IMR-90 (cell line): Measurements from ENCODE around the gene GNAO1. TPM values are rescaled to one million over a fixed set of nuclear protein-coding genes. Genes with fewer than 3 reads are reported as not detected.

ENCODE experiments used
- ATAC-seq: fragments of 200-7000 bp; cut with Tn5 transposase; 2 replicates; pipeline ENCODE4 v1.9.1; 2020; ENCODE audit warnings: low read depth, mild to moderate bottlenecking, moderate library complexity
- BruUV-seq: library from RNA; stranded (reverse); fragments of 400-500 nt; replicated peaks from 2 replicates; lab custom pipeline; 2021; lab: Mats Ljungman, UMichigan
- CTCF ChIA-PET: fragments of 300-600 bp; formaldehyde crosslinking; extraction: SDS; loops from one replicate; lab custom pipeline; 2021; ENCODE audit warnings: antibody characterized with exemption; lab: Yijun Ruan, JAX
- POLR2A ChIA-PET: fragments of 300-600 bp; sonication (Branson Sonifier 250); formaldehyde crosslinking; loops from one replicate; lab custom pipeline; 2022; ENCODE audit warnings: antibody characterized with exemption; ENCODE audit not compliant: unreplicated experiment; lab: Charles Lee
- DNase-seq: peaks from one replicate; pipeline ENCODE4 v3.0.0; 2013
- H2AFZ ChIP-seq: replicated peaks from 2 replicates; pipeline ENCODE3; 2013; ENCODE audit warnings: low read length, mild to moderate bottlenecking; ENCODE audit not compliant: poor library complexity
- H2AK5ac ChIP-seq: 2 replicates; pipeline ENCODE4 v1.6.1; 2013; ENCODE audit warnings: low read depth, low read length, inconsistent platforms
- H2AK9ac ChIP-seq: replicated peaks from 2 replicates; pipeline ENCODE3; 2013; ENCODE audit warnings: mild to moderate bottlenecking, low read depth, low read length, moderate library complexity; ENCODE audit not compliant: poor library complexity
- H2BK120ac ChIP-seq: 2 replicates; pipeline ENCODE4 v1.6.1; 2013; ENCODE audit warnings: low read depth, low read length, inconsistent platforms
- H2BK15ac ChIP-seq: 3 replicates; pipeline ENCODE4 v1.6.1; 2013; ENCODE audit warnings: low read depth, low read length, inconsistent platforms
- H2BK20ac ChIP-seq: 2 replicates; pipeline ENCODE4 v1.6.1; 2013; ENCODE audit warnings: low read depth, mild to moderate bottlenecking, inconsistent platforms, low read length, moderate library complexity
- H2BK5ac ChIP-seq: 2 replicates; pipeline ENCODE4 v1.6.1; 2013; ENCODE audit warnings: mild to moderate bottlenecking, low read depth, low read length, inconsistent platforms; ENCODE audit not compliant: poor library complexity, severe bottlenecking
- H3K14ac ChIP-seq: replicated peaks from 2 replicates; pipeline ENCODE4 v1.6.1; 2013; ENCODE audit warnings: low read depth, low read length, inconsistent platforms
- H3K18ac ChIP-seq: 2 replicates; pipeline ENCODE4 v1.6.1; 2013; ENCODE audit warnings: low read depth, low read length, control low read depth
- H3K23ac ChIP-seq: 2 replicates; pipeline ENCODE4 v1.6.1; 2013; ENCODE audit warnings: low read depth, low read length, inconsistent platforms
- H3K27ac ChIP-seq: 2 replicates; pipeline ENCODE4 v1.5.1; 2013; ENCODE audit warnings: mild to moderate bottlenecking, control low read depth, low read length; ENCODE audit not compliant: insufficient read depth
- H3K27me3 ChIP-seq: 2 replicates; pipeline ENCODE4 v1.6.1; 2013; ENCODE audit warnings: low read length; ENCODE audit not compliant: control insufficient read depth, insufficient read depth
- H3K36me3 ChIP-seq: 2 replicates; pipeline ENCODE4 v1.6.1; 2013; ENCODE audit warnings: low read length, mixed read lengths; ENCODE audit not compliant: control insufficient read depth, insufficient read depth
- H3K4ac ChIP-seq: 2 replicates; pipeline ENCODE4 v1.6.1; 2013; ENCODE audit warnings: low read depth, low read length, inconsistent platforms
- H3K4me1 ChIP-seq: 2 replicates; pipeline ENCODE4 v1.6.1; 2013; ENCODE audit warnings: low read length, mixed read lengths; ENCODE audit not compliant: control insufficient read depth, insufficient read depth
- H3K4me2 ChIP-seq: 2 replicates; pipeline ENCODE4 v1.6.1; 2013; ENCODE audit warnings: low read depth, mild to moderate bottlenecking, control low read depth, low read length, moderate library complexity
- H3K4me3 ChIP-seq: 2 replicates; pipeline ENCODE4 v1.5.1; 2013; ENCODE audit warnings: low read depth, mild to moderate bottlenecking, control low read depth, low read length, moderate library complexity; ENCODE audit not compliant: insufficient read depth
- H3K56ac ChIP-seq: 2 replicates; pipeline ENCODE4 v1.6.1; 2013; ENCODE audit warnings: low read length, inconsistent platforms; ENCODE audit not compliant: insufficient read depth; ENCODE audit errors: extremely low read depth
- H3K79me1 ChIP-seq, 2 experiments: 2 replicates each; pipeline ENCODE4 v1.6.1; 2013; ENCODE audit warnings: low read length in 2 of 2, inconsistent platforms in 1 of 2, low read depth in 1 of 2
- H3K9ac ChIP-seq: 2 replicates; pipeline ENCODE4 v1.6.1; 2013; ENCODE audit warnings: low read depth, low read length, control low read depth
- H3K9me1 ChIP-seq: 2 replicates; pipeline ENCODE4 v1.6.1; 2013; ENCODE audit warnings: low read length, inconsistent platforms; ENCODE audit not compliant: insufficient read depth
- H3K9me3 ChIP-seq: 2 replicates; pipeline ENCODE4 v1.6.1; 2013; ENCODE audit warnings: low read length; ENCODE audit not compliant: control insufficient read depth, insufficient read depth
- H4K20me1 ChIP-seq: 2 replicates; pipeline ENCODE4 v1.6.1; 2013; ENCODE audit warnings: low read length, inconsistent platforms; ENCODE audit not compliant: insufficient read depth
- H4K5ac ChIP-seq: 2 replicates; pipeline ENCODE4 v1.6.1; 2013; ENCODE audit warnings: mild to moderate bottlenecking, low read depth, low read length, control low read depth
- H4K8ac ChIP-seq, 2 experiments: 2 replicates each; pipeline ENCODE4 v1.6.1; 2013; ENCODE audit warnings: low read depth in 2 of 2, low read length in 2 of 2, control low read depth in 1 of 2, inconsistent platforms in 1 of 2
- H4K91ac ChIP-seq: 2 replicates; pipeline ENCODE4 v1.6.1; 2013; ENCODE audit warnings: low read depth, low read length, inconsistent platforms; ENCODE audit not compliant: insufficient read depth
- BHLHE40 ChIP-seq: fragments of 150-350 bp; IDR thresholded peaks from 2 replicates; pipeline ENCODE4 v1.6.1; 2016; ENCODE audit warnings: mild to moderate bottlenecking, low read depth, low read length
- CEBPB ChIP-seq: IDR thresholded peaks from 2 replicates; pipeline ENCODE4 v1.6.1; 2012; ENCODE audit warnings: low read depth, low read length, improper control_type of control experiment
- ELK1 ChIP-seq: fragments of 150-350 bp; IDR thresholded peaks from 2 replicates; pipeline ENCODE4 v1.6.1; 2016; ENCODE audit warnings: low read depth, mild to moderate bottlenecking, low read length, moderate library complexity, borderline replicate concordance
- MAZ ChIP-seq: IDR thresholded peaks from 2 replicates; pipeline ENCODE4 v1.6.1; 2012; ENCODE audit warnings: low read depth, mild to moderate bottlenecking, low read length, improper control_type of control experiment, moderate library complexity, borderline replicate concordance
- NFE2L2 ChIP-seq: fragments of 150-350 bp; IDR thresholded peaks from 2 replicates; pipeline ENCODE4 v1.6.1; 2016; ENCODE audit warnings: low read depth, mild to moderate bottlenecking, low read length
- POLR2A ChIP-seq: IDR thresholded peaks from 2 replicates; pipeline ENCODE4 v1.6.1; 2012; ENCODE audit warnings: mild to moderate bottlenecking, low read depth, low read length
- RCOR1 ChIP-seq: IDR thresholded peaks from 2 replicates; pipeline ENCODE4 v1.6.1; 2012; ENCODE audit warnings: mild to moderate bottlenecking, low read length, improper control_type of control experiment; ENCODE audit not compliant: insufficient replicate concordance
- dilution Hi-C: fragments of 300-500 bp; cut with HindIII; formaldehyde crosslinking; loops from one replicate; pipeline ENCODE4 v1.14.3; 2018; ENCODE audit warnings: low sequenced_read_pairs; ENCODE audit not compliant: unreplicated experiment
- in situ Hi-C: fragments of 300-500 bp; cut with MboI; formaldehyde crosslinking; loops from 3 replicates; pipeline ENCODE4 v1.14.3; 2019; ENCODE audit warnings: low sequenced_read_pairs, inconsistent platforms, mixed read lengths
- intact Hi-C: fragments of 100-400 bp; cut with micrococcal nuclease; formaldehyde crosslinking; loops from 2 replicates; pipeline ENCODE4 v1.10.0; 2022
- polyA plus RNA-seq, 3 experiments: library from polyadenylated mRNA; depleted of rRNA; stranded (reverse); fragments of >200 nt; gene quantifications; 2 replicates each; pipeline ENCODE4 v1.2.3, GENCODE V29; 2012; ENCODE audit warnings: low replicate concordance in 1 of 3
- total RNA-seq: library from RNA; depleted of rRNA; stranded (reverse); fragments of >200 nt; gene quantifications from 2 replicates; pipeline ENCODE4 v1.2.3, GENCODE V29; 2012

GNAO1 gene
- total and polyA plus RNA-seq, 2 of the 4 experiments (the other 2 are of a cell fraction) = under 0.01 to 0.07 TPM

GRCh38 chr16:56174411-56174810 lies 16.9 kb upstream of the GNAO1 start:
- no peak overlapping the region for H4K5ac ChIP-seq
- ATAC-seq = no peak

More at GRCh38 chr16:56174411-56174810, 16.9 kb upstream of the GNAO1 start:
- no peaks in the 10 kb centered on the region for H3K9me1 ChIP-seq
- no peak overlapping the region for H4K8ac ChIP-seq
- no peaks in the 10 kb centered on the region for H3K4me1 ChIP-seq
- no peak overlapping the region for H3K23ac ChIP-seq
- no peak overlapping the region for H2AK9ac ChIP-seq
- H4K20me1 ChIP-seq = no peaks in the 10 kb centered on the region
- no peak overlapping the region for H3K4me3 ChIP-seq
- no TSS peak for BruUV-seq
- no peak overlapping the region for H3K27ac ChIP-seq
- no peak overlapping the region for H2AK5ac ChIP-seq
- H3K14ac ChIP-seq = no peak overlapping the region
- ChIA-PET CTCF (no interaction called here), POLR2A (no interaction called here)
- H3K36me3 ChIP-seq = no peaks in the 10 kb centered on the region
- H3K4me2 ChIP-seq = no peak overlapping the region
- H3K56ac ChIP-seq = no peak overlapping the region
- H2BK20ac ChIP-seq = no peak overlapping the region
- no peaks in the 10 kb centered on the region for H3K27me3 ChIP-seq
- TF ChIP-seq MAZ (no peak), BHLHE40 (no peak), POLR2A (no peak), CEBPB (no peak), NFE2L2 (no peak), RCOR1 (no peak), ELK1 (no peak)
- H3K18ac ChIP-seq = no peak overlapping the region
- no peak overlapping the region for H2BK15ac ChIP-seq
- H2AFZ ChIP-seq = no peak overlapping the region
- H3K9ac ChIP-seq = no peak overlapping the region
- DNase-seq = no peak
- H3K4ac ChIP-seq = no peak overlapping the region
- H3K9me3 ChIP-seq = no peaks in the 10 kb centered on the region
- H4K91ac ChIP-seq = no peak overlapping the region
- in situ Hi-C loops = no loop called here
- no peak overlapping the region for H2BK120ac ChIP-seq
- no peak overlapping the region for H2BK5ac ChIP-seq
- H3K79me1 ChIP-seq = no peaks in the 10 kb centered on the region
- dilution Hi-C loops = no loop called here
- intact Hi-C loops = no loop called here
